Progenitor cell of endocrine pancreas (in vitro differentiated cells): ENCODE results near the gene ACTRT3. TPM values are rescaled to one million over a fixed set of nuclear protein-coding genes. Genes with fewer than 3 reads are reported as not detected.

Source experiments
- DNase-seq: peaks from one replicate; pipeline ENCODE4 v3.0.0; 2021; ENCODE audit warnings: low spot score; ENCODE audit not compliant: unreplicated experiment
- H3K27ac Mint-ChIP-seq: 2 replicates; pipeline ENCODE4 v1.8.0; 2021; ENCODE audit warnings: mild to moderate bottlenecking, moderate library complexity, mixed read lengths
- H3K27me3 Mint-ChIP-seq: 2 replicates; pipeline ENCODE4 v1.8.0; 2021; ENCODE audit warnings: mixed read lengths
- H3K36me3 Mint-ChIP-seq: 2 replicates; pipeline ENCODE4 v1.8.0; 2022; ENCODE audit warnings: mixed read lengths; ENCODE audit not compliant: insufficient read depth
- H3K4me1 Mint-ChIP-seq: 2 replicates; pipeline ENCODE4 v1.8.0; 2021; ENCODE audit warnings: low read depth, mixed read lengths
- H3K4me3 Mint-ChIP-seq: 2 replicates; pipeline ENCODE4 v1.8.0; 2021; ENCODE audit warnings: low read depth, mild to moderate bottlenecking, moderate library complexity, mixed read lengths
- H3K9me3 Mint-ChIP-seq: 2 replicates; pipeline ENCODE4 v1.8.0; 2021; ENCODE audit warnings: low read depth, mixed read lengths
- CTCF ChIP-seq: fragments of 200-600 bp; sonication (generic); IDR thresholded peaks from one replicate; pipeline ENCODE4 v1.5.0; 2021; ENCODE audit warnings: antibody characterized with exemption, mild to moderate bottlenecking; ENCODE audit not compliant: unreplicated experiment
- total RNA-seq: library from RNA; stranded (reverse); gene quantifications from 2 replicates; pipeline ENCODE4 v1.2.1, GENCODE V29; 2021

The ACTRT3 gene
- total RNA-seq, 1 donor from 2014 or later: 2.6 TPM

DNA sequence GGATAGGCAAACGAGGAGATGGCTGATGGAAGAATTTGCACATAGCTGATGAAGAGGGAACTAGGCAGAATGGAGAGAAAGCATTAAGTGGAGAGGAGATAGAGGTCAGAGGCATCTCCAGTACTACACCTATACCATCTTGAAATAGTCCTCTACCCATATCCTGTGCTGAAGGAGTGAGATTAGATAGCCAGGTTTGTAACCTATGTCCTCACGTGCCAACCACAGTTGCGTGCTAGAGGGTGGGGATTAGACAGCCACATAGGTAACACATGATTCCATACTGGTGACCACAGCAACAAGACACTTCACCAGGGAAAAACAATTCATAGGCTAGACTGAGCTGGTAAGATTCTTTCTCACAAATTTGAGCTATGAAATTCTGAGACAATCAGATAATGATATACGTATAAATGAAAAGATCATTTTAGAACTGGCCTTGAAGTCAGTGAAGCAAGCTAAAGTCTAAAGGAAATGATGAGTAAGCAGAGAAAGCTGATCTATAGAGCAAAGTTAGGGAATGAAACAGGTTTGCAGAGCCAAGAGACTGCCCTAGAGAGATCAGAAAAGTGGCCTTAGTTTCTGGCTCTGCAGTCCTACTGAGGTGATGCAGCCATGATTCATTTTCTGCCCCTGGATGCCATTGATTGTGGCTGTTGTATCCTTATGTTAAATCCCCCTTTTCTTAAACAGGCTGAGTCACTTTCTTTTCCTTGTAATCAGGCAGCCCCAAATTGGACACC, 21.5 kb upstream of the ACTRT3 start:
- Mint-ChIP-seq H3K9me3 (no peaks in the 10 kb centered on the region), H3K36me3 (peaks cover 14% of the 10 kb centered on the region), H3K27me3 (no peaks in the 10 kb centered on the region), H3K4me1 (no peaks in the 10 kb centered on the region), H3K4me3 (no peak overlapping the region), H3K27ac (peak overlapping the region; percentile 17)
- no peak for DNase-seq
- TF ChIP-seq CTCF: no peak

DNA sequence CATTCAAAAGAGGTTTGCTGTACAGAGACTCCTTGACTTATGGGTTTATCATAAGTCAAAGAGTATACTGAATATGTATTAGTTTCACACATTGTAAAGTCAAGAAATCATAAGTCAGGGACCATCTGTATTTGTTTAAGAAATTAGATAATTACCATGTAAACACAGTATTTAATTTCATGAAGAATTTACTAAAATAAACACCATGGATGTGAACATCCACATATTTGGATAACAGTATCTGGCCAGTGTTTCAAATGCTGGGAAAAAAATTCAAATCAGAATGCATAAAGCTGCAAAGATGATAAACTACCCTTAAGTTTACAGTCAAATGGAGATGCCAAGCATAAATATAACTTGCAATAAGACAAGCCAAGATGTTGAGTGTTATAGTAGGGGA, 20.9 kb upstream of the ACTRT3 start:
- Mint-ChIP-seq H3K36me3 (peaks cover 17% of the 10 kb centered on the region), H3K27ac (peak overlapping the region; percentile 17), H3K9me3 (no peaks in the 10 kb centered on the region), H3K4me3 (no peak overlapping the region), H3K4me1 (no peaks in the 10 kb centered on the region), H3K27me3 (no peaks in the 10 kb centered on the region)
- DNase-seq: no peak
- TF ChIP-seq CTCF: no peak

DNA sequence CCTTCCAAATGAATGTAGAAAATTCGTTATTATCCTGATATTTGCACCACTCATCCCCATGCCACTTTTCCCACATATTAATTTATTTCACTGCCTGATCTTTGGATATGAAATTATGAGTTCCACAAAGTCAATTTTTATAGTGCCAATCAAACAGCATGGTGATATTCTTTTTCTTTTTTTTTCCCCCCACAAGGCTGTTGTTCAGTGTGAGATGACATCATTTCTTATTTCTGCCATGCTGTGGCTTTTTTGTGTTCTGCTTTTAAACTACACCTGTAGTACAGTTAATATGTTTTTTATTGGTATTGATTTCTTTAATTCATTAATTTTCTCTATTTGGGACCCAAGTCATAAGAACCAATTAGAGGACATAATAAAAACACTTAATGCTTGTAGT, 18.4 kb upstream of the ACTRT3 start:
- H3K27ac Mint-ChIP-seq: no peak overlapping the region
- peaks cover 15% of the 10 kb centered on the region for H3K36me3 Mint-ChIP-seq
- no peak for DNase-seq
- H3K4me1 Mint-ChIP-seq: no peaks in the 10 kb centered on the region
- no peak overlapping the region for H3K4me3 Mint-ChIP-seq
- H3K27me3 Mint-ChIP-seq: no peaks in the 10 kb centered on the region
- TF ChIP-seq CTCF: no peak
- no peaks in the 10 kb centered on the region for H3K9me3 Mint-ChIP-seq

DNA sequence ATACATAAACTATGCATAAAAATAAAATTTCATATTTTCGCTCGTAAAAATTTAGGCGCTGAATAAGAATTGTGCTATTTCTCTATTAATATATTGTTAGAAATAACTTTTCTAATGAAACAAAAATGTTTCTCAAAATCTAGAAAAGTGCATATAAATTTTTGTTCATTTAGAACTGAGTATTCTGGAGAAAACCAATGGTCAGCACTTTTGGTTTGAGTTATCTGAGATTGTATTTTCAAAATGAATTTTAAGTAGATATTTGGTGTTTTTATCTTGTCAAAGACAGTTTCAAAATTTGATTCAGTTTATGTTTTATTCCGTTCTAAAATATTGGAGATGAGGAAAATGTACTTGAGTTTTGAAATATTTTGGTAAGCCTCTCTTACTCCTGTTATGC, 17.8 kb upstream of the ACTRT3 start:
- Mint-ChIP-seq H3K4me3 (no peak overlapping the region), H3K27ac (no peak overlapping the region), H3K36me3 (peaks cover 14% of the 10 kb centered on the region), H3K4me1 (no peaks in the 10 kb centered on the region), H3K9me3 (no peaks in the 10 kb centered on the region), H3K27me3 (no peaks in the 10 kb centered on the region)
- DNase-seq: no peak
- no peak for TF ChIP-seq CTCF

GRCh38 chr3:169781209-169781855, 12.0 kb upstream of the ACTRT3 start:
- no peak overlapping the region for H3K27ac Mint-ChIP-seq
- TF ChIP-seq CTCF: no peak
- no peak for DNase-seq
- no peaks in the 10 kb centered on the region for H3K27me3 Mint-ChIP-seq
- no peaks in the 10 kb centered on the region for H3K9me3 Mint-ChIP-seq
- no peaks in the 10 kb centered on the region for H3K4me1 Mint-ChIP-seq
- no peak overlapping the region for H3K4me3 Mint-ChIP-seq
- peaks cover 23% of the 10 kb centered on the region for H3K36me3 Mint-ChIP-seq
